HepG2 (cell line): Measurements from ENCODE around the gene SMARCB1. TPM values are rescaled to one million over a fixed set of nuclear protein-coding genes. Genes with fewer than 3 reads are reported as not detected.
A peak's percentile ranks its signal among the peaks of the same experiment; 100 is the strongest.

Source experiments
- AFF4 ChIP-seq: sonication (generic); formaldehyde crosslinking; IDR thresholded peaks from 2 replicates; pipeline ENCODE4 v1.4.0; 2020; ENCODE audit warnings: missing genetic modification reagents
- DMTF1 ChIP-seq: sonication (generic); formaldehyde crosslinking; IDR thresholded peaks from 2 replicates; pipeline ENCODE4 v1.4.0; 2020; ENCODE audit warnings: mild to moderate bottlenecking, missing genetic modification reagents
- GRHL1 ChIP-seq: sonication (generic); formaldehyde crosslinking; conservative IDR thresholded peaks from 2 replicates; pipeline ENCODE4 v1.8.0; 2022; ENCODE audit warnings: missing genetic modification reagents
- MAFG ChIP-seq: sonication (generic); formaldehyde crosslinking; IDR thresholded peaks from 2 replicates; pipeline ENCODE4 v1.5.1; 2020; ENCODE audit warnings: mild to moderate bottlenecking, missing genetic modification reagents
- POLR2AphosphoS2 ChIP-seq: IDR thresholded peaks from 2 replicates; pipeline ENCODE4 v1.6.1; 2011; ENCODE audit warnings: low read depth, low read length, improper control_type of control experiment
- REL ChIP-seq: sonication (generic); formaldehyde crosslinking; conservative IDR thresholded peaks from 2 replicates; pipeline ENCODE4 v1.8.0; 2022; ENCODE audit warnings: mild to moderate bottlenecking, missing genetic modification reagents, moderate library complexity
- REST ChIP-seq, 2 experiments: IDR thresholded peaks; 2 replicates each; pipeline ENCODE4 v1.6.1; 2011 to 2012; ENCODE audit warnings: low read length in 2 of 2, borderline replicate concordance in 1 of 2, low read depth in 1 of 2, mild to moderate bottlenecking in 1 of 2, moderate library complexity in 1 of 2
- SP140L ChIP-seq: sonication (generic); formaldehyde crosslinking; IDR thresholded peaks from 2 replicates; pipeline ENCODE4 v1.4.0; 2020; ENCODE audit warnings: missing genetic modification reagents, borderline replicate concordance
- YY1 ChIP-seq: IDR thresholded peaks from 2 replicates; pipeline ENCODE4 v1.6.1; 2011; ENCODE audit warnings: low read length, low read depth, moderate library complexity, mild to moderate bottlenecking; ENCODE audit not compliant: insufficient read depth, insufficient replicate concordance
- ZBTB14 ChIP-seq: sonication (generic); formaldehyde crosslinking; IDR thresholded peaks from 2 replicates; pipeline ENCODE4 v1.4.0; 2020; ENCODE audit warnings: missing genetic modification reagents
- ZNF24 ChIP-seq: fragments of 450-650 bp; IDR thresholded peaks from 2 replicates; pipeline ENCODE4 v1.6.1; 2017; ENCODE audit warnings: antibody characterized with exemption, mild to moderate bottlenecking
- ZNF337 ChIP-seq: sonication (generic); formaldehyde crosslinking; IDR thresholded peaks from 2 replicates; pipeline ENCODE4 v1.5.1; 2020; ENCODE audit warnings: missing genetic modification reagents, low read depth, mild to moderate bottlenecking, borderline replicate concordance
- ZNF576 ChIP-seq: sonication (generic); formaldehyde crosslinking; IDR thresholded peaks from 2 replicates; pipeline ENCODE4 v1.4.0; 2020; ENCODE audit warnings: mild to moderate bottlenecking, missing genetic modification reagents
- polyA plus RNA-seq, 8 experiments: library from polyadenylated mRNA; depleted of rRNA in 3 of 8; stranded (reverse) in 7 of 8; unstranded in 1 of 8; fragments of >200 nt; fragmentation: Illumina TruSeq in 4 of 8; extraction: Trizol in 4 of 8; gene quantifications; 2 replicates each; pipeline versions ENCODE4 v1.2.1 to v1.2.3, GENCODE V29; 2011 to 2016; ENCODE audit warnings: low read depth in 4 of 8, missing spikeins in 1 of 8, mixed read lengths in 1 of 8; ENCODE audit not compliant: insufficient read depth in 1 of 8
- total RNA-seq, 5 experiments: library from RNA; depleted of rRNA; stranded (reverse); fragments of >200 nt; fragmentation: Illumina TruSeq; extraction: Trizol; gene quantifications; 2 replicates each; pipeline ENCODE4 v1.2.3, GENCODE V29; 2016; ENCODE audit warnings: low read depth in 1 of 5

SMARCB1 gene
- total and polyA plus RNA-seq, 2 of the 13 experiments (the other 11 are each of a cell fraction or from before 2014, with no cell fraction given), result 74.0 to 166 TPM

GRCh38 chr22:23774114-23774921 lies 12.4 kb upstream of the SMARCB1 start (continued):
- TF ChIP-seq AFF4 (CRISPR knock-in tag) (no peak), REST (IDR thresholded peaks at IDR 0.05; ENCODE audit: borderline replicate concordance in 1 of 2, low read depth in 1 of 2, low read length in 2 of 2) (0 out of 4 replicates have a peak, but pooled peaks of 1 of the 2 experiments have one; percentile 28), REL (CRISPR knock-in tag) (no peak), DMTF1 (CRISPR knock-in tag) (0 out of 2 replicates have a peak, but pooled peaks have one; percentile 28), YY1 (no peak), MAFG (CRISPR knock-in tag) (no peak), GRHL1 (CRISPR knock-in tag) (no peak), ZNF337 (CRISPR knock-in tag) (no peak), ZNF24 (no peak), SP140L (CRISPR knock-in tag) (no peak), ZNF576 (CRISPR knock-in tag) (no peak), POLR2AphosphoS2 (no peak), ZBTB14 (CRISPR knock-in tag) (no peak; the same call in 1 of the 2 replicates)
